ENCODE data around the gene FXYD2.

DNA sequence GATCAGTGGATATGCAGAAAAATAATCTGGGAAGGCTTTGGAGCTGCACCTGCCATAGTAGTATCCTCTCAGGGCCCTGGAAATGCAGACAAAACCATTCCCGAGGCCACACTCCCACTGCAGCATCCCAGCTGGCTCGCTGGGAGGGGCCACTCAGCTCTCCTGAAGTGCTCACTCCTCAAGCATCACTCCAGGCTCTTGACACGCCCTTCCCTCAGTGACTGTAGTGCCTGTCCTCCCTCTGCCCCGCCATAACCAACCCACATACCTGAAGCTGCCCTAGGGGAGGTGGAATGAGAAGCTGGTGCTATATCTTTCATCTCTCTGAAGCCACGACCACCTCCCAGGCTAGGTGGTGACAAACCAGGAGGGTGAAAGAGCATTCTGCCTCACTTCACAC, 32.3 kb downstream of the FXYD2 start:
- TF ChIP-seq, protein P1, sequence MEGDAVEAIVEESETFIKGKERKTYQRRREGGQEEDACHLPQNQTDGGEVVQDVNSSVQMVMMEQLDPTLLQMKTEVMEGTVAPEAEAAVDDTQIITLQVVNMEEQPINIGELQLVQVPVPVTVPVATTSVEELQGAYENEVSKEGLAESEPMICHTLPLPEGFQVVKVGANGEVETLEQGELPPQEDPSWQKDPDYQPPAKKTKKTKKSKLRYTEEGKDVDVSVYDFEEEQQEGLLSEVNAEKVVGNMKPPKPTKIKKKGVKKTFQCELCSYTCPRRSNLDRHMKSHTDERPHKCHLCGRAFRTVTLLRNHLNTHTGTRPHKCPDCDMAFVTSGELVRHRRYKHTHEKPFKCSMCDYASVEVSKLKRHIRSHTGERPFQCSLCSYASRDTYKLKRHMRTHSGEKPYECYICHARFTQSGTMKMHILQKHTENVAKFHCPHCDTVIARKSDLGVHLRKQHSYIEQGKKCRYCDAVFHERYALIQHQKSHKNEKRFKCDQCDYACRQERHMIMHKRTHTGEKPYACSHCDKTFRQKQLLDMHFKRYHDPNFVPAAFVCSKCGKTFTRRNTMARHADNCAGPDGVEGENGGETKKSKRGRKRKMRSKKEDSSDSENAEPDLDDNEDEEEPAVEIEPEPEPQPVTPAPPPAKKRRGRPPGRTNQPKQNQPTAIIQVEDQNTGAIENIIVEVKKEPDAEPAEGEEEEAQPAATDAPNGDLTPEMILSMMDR (IDR thresholded peaks at IDR 0.05) = no peak
- TF ChIP-seq POLR2A (IDR thresholded peaks at IDR 0.05) = no peak
- no peak for TF ChIP-seq EP300 (IDR thresholded peaks at IDR 0.05)
